Testis (tissue), 3 donors: ENCODE data around the gene ZNF219. TPM values are rescaled to one million over a fixed set of nuclear protein-coding genes. Genes with fewer than 3 reads are reported as not detected.

Experiments used
- DNase-seq: peaks from one replicate; pipeline ENCODE4 v3.0.0-alpha.2; 2019
- H3K27ac ChIP-seq, 2 donors: fragments of 200-600 bp; sonication (generic); one replicate each; pipeline ENCODE4 v1.5.1; 2019
- H3K27me3 ChIP-seq: fragments of 200-600 bp; sonication (generic); one replicate; pipeline ENCODE4 v1.5.1; 2019
- H3K36me3 ChIP-seq: fragments of 200-600 bp; sonication (generic); one replicate; pipeline ENCODE4 v1.5.1; 2017; ENCODE audit warnings: low read depth; ENCODE audit errors: missing control alignments
- H3K4me1 ChIP-seq: fragments of 200-600 bp; sonication (generic); one replicate; pipeline ENCODE4 v1.5.1; 2019
- H3K4me3 ChIP-seq, 2 donors: fragments of 200-600 bp; sonication (generic); one replicate each; pipeline ENCODE4 v1.5.1; 2017 to 2019
- H3K9me3 ChIP-seq: fragments of 200-600 bp; sonication (generic); one replicate; pipeline ENCODE4 v1.5.1; 2017
- CTCF ChIP-seq, 3 experiments: fragments of 450-650 bp in 2 of 3; fragments of 200-600 bp in 1 of 3; sonication (generic) in 1 of 3; IDR thresholded peaks; one replicate each; pipeline ENCODE4 v1.5.1; 2016 to 2019; ENCODE audit warnings: antibody characterized with exemption in 3 of 3, mild to moderate bottlenecking in 2 of 3, moderate library complexity in 1 of 3
- POLR2A ChIP-seq: fragments of 450-650 bp; IDR thresholded peaks from one replicate; pipeline ENCODE4 v1.6.1; 2017; ENCODE audit warnings: antibody characterized with exemption, mild to moderate bottlenecking, moderate library complexity
- WGBS, 2 donors: methylation state at CpG; one replicate each; pipeline ENCODE4 v1.1.5; 2018; 5-methylcytosine and 5-hydroxymethylcytosine counted together
- intact Hi-C: fragments of 100-400 bp; cut with DNase I; formaldehyde crosslinking; loops from one replicate; pipeline ENCODE4 v1.15.1; 2023; ENCODE audit warnings: low total_unique reads
- polyA plus RNA-seq: library from polyadenylated mRNA; stranded (reverse); fragments of 350-450 nt; fragmentation: Illumina TruSeq; extraction: RNeasy Lipid Tissue Mini Kit (QIAGEN cat#74804); gene quantifications from one replicate; pipeline ENCODE4 v1.2.3, GENCODE V29; 2014; ENCODE audit warnings: low read depth, low replicate concordance; ENCODE audit not compliant: insufficient read depth
- total RNA-seq, 2 donors: library from RNA; depleted of rRNA; stranded (reverse); fragments of >200 nt; gene quantifications; one replicate each; pipeline ENCODE4 v1.2.3, GENCODE V29; 2016

Gene ZNF219
- total and polyA plus RNA-seq, 3 donors from 2014 or later, result 17.7 to 64.8 (median 42.8) TPM

GRCh38 chr14:21113369-21113768 is 14.9 kb upstream of the ZNF219 start:
- intact Hi-C loops, result no loop called here
- TF ChIP-seq CTCF (IDR thresholded peaks at IDR 0.05) (no peak), POLR2A (no peak)
- 90 to 92% methylated on average over 2 of the region's 2 CpGs for WGBS, 2 donors
- no peaks in the 10 kb centered on the region for H3K27me3 ChIP-seq
- DNase-seq, result no peak
- H3K9me3 ChIP-seq, result no peaks in the 10 kb centered on the region
- H3K36me3 ChIP-seq, result no peaks in the 10 kb centered on the region
- no peak overlapping the region for H3K4me3 ChIP-seq
- H3K27ac ChIP-seq, result no peak overlapping the region
- no peaks in the 10 kb centered on the region for H3K4me1 ChIP-seq

- intact Hi-C loops, result no loop called here
Observed at GRCh38 chr14:21112255-21112654, 13.8 kb upstream of the ZNF219 start.

GRCh38 chr14:21109377-21110138 is 11.1 kb upstream of the ZNF219 start:
- H3K27ac ChIP-seq, result no peak overlapping the region
- H3K36me3 ChIP-seq, result no peaks in the 10 kb centered on the region
- no peak for DNase-seq
- intact Hi-C loops, result no loop called here
- TF ChIP-seq CTCF (IDR thresholded peaks at IDR 0.05) (no peak), POLR2A (no peak)
- no peaks in the 10 kb centered on the region for H3K9me3 ChIP-seq
- no peak overlapping the region for H3K4me3 ChIP-seq
- H3K27me3 ChIP-seq, result no peaks in the 10 kb centered on the region
- 84 to 88% methylated on average over 6 of the region's 6 CpGs for WGBS, 2 donors
- peaks cover 19% of the 10 kb centered on the region for H3K4me1 ChIP-seq

More at GRCh38 chr14:21112255-21112654, 13.8 kb upstream of the ZNF219 start:
- Histone ChIP-seq H3K9me3 (no peaks in the 10 kb centered on the region), H3K27ac (no peak overlapping the region), H3K4me3 (no peak overlapping the region), H3K27me3 (no peaks in the 10 kb centered on the region), H3K36me3 (no peaks in the 10 kb centered on the region), H3K4me1 (no peaks in the 10 kb centered on the region)
- WGBS, 2 donors, result 78 to 92% methylated on average over 4 of the region's 4 CpGs
- TF ChIP-seq CTCF (IDR thresholded peaks at IDR 0.05) (no peak), POLR2A (no peak)
- DNase-seq, result no peak

- Histone ChIP-seq H3K27ac (no peak overlapping the region), H3K4me3 (no peak overlapping the region), H3K36me3 (no peaks in the 10 kb centered on the region), H3K4me1 (peaks cover 20% of the 10 kb centered on the region), H3K9me3 (no peaks in the 10 kb centered on the region), H3K27me3 (no peaks in the 10 kb centered on the region)
- no peak for DNase-seq
- 92 to 99% methylated on average over 4 of the region's 4 CpGs for WGBS, 2 donors
- TF ChIP-seq POLR2A (no peak), CTCF (IDR thresholded peaks at IDR 0.05) (no peak)
- intact Hi-C loops, result no loop called here
Observed at GRCh38 chr14:21108791-21109190, 10.3 kb upstream of the ZNF219 start.
